Mesenteric fat pad (tissue), 1 donor: ENCODE results near the gene TTC28. TPM values are rescaled to one million over a fixed set of nuclear protein-coding genes. Genes with fewer than 3 reads are reported as not detected.

ENCODE experiments used
- DNase-seq: peaks from one replicate; pipeline ENCODE4 v3.0.0-alpha.2; 2020; ENCODE audit warnings: low spot score
- total RNA-seq: library from RNA; stranded (reverse); fragmentation: NEBNext Ultra II Directional; extraction: Animal tissue kit (Norgen Biotek cat#: 25700); gene quantifications from one replicate; pipeline ENCODE4 v1.2.1, GENCODE V29; 2021
- donor health status: DM: yes; HTN: yes; CAD: no.

The TTC28 gene
- total RNA-seq, 1 donor from 2014 or later = 34.1 TPM

DNA sequence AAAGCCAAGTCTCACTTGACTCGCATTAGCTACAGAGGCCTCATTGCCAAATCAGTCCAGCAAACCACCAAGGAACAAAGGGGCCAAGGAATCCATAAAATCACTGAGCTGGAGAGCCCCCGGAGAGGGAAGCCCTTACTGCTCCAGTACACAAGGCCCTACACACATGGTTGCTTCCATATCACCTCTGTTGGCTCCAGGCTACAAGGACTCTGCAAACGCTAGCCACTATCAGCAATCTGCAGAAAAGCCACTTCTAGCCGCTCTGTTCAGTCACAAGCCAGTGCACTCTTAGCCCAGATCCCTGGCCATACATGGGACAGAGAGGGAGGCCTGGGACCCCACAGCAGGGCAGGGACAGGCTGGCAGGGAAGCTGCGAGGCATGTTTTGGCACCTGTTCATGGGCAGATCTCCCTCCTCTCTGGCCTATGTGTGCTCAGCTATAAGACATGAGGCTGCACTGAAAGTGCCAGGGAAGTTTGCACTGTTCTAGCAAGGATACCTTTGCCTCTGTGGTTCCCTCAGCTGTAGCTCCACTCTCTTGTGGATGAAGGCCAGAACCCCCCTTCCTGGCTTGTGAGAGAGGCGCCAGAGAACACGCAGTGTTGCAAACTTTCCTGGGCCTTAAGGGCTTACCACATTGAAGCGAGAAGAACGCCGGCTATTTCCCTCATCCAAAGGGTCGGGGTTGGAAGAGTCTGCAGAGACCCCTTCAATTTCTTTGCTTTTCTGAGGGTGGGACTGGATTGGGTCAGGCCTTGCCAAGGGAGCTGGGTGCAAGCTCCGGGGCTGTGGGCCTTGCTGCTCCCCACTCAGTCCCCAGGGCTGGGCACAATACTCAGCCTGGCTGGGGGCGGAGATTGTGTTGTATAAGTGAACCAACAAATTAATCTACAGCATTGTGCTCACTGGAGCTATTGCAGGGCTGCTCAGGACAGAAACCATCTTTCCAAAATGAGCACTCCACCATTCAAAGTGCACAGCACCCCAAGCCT lies 651.9 kb downstream of the TTC28 start:
- DNase-seq = peak; percentile 51

DNA sequence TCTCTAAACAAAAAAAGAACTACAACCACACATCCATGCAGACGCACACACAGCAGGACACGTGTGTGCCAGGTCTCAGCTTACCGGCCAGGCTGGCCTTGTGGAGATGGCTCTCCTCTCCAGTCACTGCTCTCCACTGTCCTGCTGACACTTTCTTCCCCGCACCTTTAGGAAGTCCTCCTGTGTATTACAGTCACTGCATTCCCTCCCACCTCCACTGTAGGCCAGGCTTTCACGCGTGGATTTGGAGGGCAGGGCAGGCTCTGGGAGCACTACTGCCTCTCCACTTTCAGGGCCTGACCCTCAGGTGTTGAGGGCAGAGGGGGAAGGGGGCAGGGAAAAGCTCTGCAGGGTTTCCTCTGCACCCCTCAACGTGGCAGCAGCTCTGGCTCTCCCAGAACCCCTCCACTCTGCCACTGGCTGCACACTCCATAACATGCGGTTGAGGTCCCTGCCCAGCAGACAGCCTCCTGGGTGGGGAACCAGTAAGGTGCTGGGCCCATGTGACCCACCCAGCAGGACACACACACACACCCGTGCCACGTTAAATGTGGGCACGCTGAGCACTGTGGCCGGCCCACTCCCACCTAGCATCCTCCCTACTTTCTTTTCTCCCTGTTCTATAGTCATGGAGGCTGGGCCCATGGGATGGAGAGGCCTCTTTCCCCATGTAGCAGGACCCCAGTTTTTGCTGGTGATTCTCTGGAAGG lies 653.6 kb downstream of the TTC28 start:
- DNase-seq = peak; percentile 83

DNA sequence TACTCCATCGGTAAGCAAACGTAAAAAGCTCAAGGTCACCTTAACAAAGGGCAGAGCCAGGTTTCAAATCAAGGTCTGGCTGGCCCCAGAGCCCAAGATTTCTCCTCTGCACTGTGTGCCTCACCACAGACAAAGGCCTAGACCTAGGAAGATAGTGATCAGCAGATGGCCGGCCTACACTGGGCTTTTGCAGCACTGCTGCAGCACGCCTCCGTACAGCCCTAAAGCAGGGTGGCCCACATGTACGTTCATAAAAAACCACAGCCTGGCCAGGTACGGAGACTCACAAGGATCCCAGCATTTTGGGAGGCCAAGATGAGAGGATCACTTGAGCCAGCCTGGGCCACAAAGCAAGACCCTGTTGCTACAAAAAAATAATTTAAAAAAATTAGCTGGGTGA lies 654.3 kb downstream of the TTC28 start:
- DNase-seq = peak; percentile 41

DNA sequence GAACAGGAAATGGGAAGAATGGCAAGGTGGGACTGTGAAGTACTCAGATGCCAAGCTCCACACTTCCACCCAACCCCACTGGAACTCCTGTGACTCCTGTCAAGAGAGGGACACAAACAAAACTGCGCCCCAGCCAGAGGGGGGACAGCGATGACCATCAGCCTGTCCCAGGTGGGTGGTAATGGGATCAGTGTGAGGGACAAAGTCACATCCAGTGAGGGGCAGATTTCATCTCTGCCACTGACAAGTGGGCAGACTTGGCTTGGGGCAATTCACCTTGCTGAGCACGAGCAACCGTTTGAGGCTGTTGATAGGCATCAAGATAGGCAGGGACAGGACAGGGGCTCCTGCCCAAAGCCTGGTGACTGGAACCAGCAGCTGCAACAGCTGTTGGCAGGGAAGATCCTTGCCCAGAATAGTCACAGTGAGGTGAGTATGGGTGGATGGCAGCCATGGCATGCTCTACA lies 655.2 kb downstream of the TTC28 start:
- no peak for DNase-seq

- DNase-seq = no peak
Observed at GRCh38 chr22:28023774-28024173, 655.9 kb downstream of the TTC28 start.

- DNase-seq = peak; percentile 75
Observed at GRCh38 chr22:28023036-28023435, 656.6 kb downstream of the TTC28 start.

- DNase-seq = peak; percentile 80
Observed at GRCh38 chr22:28021998-28022660, 657.5 kb downstream of the TTC28 start.

- DNase-seq = peak; percentile 71
Observed at GRCh38 chr22:28021116-28021997, 658.3 kb downstream of the TTC28 start.

- peak; percentile 90 for DNase-seq
Observed at GRCh38 chr22:28019881-28020861, 659.5 kb downstream of the TTC28 start.

- peak; percentile 67 for DNase-seq
Observed at GRCh38 chr22:28019360-28019759, 660.3 kb downstream of the TTC28 start.

DNA sequence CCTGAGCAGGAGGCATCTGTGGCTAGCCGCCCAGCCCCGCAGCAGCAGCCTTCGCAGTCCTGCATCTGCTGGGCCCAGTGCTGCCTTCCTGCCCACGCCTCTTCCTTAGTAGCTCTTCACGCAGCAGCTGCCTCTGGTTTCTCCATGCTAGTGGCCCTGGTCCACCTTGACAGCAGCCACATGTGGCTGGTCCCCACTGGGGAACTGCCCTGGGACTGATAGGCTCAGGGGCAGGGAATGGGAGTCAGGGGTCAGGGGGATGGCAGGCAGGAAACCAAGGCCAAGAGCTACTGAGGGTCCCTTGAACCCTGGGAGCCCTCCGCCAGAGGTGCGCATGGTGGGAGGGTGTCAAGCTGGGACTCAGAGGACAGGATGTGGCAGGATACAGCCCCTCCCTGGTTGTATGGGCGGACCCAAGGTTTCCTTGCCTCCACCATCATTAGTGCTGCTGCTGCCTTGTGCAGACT lies 661.1 kb downstream of the TTC28 start:
- DNase-seq = peak; percentile 60

GRCh38 chr22:28017859-28018258 lies 661.8 kb downstream of the TTC28 start:
- DNase-seq = peak; percentile 86

GRCh38 chr22:28017558-28017820 lies 662.2 kb downstream of the TTC28 start:
- DNase-seq = peak; percentile 65

- peak; percentile 83 for DNase-seq
Observed at GRCh38 chr22:28016781-28017557, 662.7 kb downstream of the TTC28 start.

DNA sequence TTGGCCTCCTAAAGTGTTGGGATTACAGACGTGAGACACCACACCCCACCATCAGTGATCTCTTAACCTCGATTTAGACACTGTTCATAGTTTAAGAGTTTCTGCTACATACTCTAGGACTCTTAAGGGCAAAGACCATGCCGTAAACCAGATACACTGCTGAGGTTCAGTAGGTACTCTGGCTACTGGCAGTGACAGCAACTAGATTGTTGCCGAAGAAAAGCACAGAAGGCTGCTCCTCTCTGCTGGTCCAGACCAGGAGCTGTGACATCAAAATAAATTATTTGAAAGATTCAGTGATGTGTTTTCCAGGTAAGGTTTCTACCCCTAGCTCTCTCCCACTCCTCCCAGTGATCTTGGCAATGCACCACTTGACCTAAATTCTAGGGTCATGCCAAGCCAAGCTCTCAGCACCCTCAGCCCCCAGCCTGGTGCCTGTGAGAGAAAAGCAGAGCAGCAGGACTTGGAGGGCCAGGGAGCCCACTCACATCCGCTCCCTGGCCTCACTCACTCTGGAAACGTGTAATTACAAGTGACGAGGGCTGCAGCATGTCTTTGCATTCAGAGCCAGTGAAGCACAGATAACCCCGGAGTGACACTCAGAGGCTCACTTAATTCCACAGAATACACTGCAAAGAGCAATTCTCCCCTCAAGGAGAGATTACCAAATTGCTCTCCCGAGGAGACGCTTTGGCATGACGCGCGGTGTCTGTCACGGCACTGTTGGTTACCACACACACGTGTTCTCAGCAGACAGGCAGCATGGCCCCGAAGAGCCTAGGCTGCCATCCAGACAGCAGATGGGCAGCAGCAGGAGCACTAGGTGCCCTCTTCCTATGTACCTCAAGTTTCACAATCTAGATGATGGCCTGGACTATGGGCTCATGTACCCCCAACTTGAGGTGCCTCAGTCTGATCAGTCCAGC lies 663.7 kb downstream of the TTC28 start:
- DNase-seq = peak; percentile 82

DNA sequence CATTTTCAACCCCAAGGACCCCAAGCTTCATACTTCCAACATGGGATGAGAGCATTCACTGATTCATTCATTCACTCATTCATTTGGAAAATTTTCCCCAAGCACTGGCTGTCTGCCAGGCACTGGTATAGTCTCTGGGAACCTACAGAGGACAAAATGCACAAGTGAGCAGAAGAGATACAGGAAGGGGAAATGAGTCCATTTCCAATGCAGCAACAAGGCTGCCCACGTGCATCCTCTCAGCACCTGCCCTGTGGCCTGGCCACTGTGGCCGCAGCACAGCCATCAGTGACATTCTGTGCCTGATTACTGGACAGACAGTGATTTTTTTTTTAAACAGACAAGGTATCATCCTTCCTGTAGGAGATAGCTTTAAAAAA lies 664.6 kb downstream of the TTC28 start:
- DNase-seq = no peak

- DNase-seq = no peak
Observed at GRCh38 chr22:28014211-28015045, 665.2 kb downstream of the TTC28 start.
